Measurements from ENCODE around the gene CREB3L1. TPM values are rescaled to one million over a fixed set of nuclear protein-coding genes. Genes with fewer than 3 reads are reported as not detected.

The CREB3L1 gene
- total and polyA plus RNA-seq, 10 donors: 0.28 to 8.9 (median 2.8) TPM

DNA sequence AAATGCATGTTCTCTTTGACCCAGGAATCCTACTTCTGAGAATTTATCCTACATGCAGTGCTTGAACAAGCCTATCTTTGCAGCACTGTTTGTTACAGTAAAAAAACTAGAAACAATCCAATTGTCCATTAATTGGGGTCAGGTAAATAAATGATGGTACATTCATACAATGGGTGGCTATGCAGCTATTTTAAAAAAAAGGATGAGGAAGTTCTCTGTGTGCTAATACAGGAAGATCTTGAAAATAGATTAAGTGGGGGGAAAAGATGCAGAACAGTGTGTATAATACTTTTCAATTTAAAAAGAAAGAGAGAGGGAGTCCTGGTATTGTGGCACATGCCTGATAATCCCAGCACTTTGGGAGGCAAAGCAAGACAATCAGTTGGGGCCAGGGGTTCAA lies 9.5 kb upstream of the CREB3L1 start:
- intact Hi-C loops (cut with DNase I; ENCODE audit: low total_unique reads): no loop called here
- Histone ChIP-seq H3K9me3 (no peaks in the 10 kb centered on the region), H3K27me3 (replicated peaks in 1 of 7) (peaks cover 0 to 20% (median 0%) of the 10 kb centered on the region in 7 donors), H3K27ac (no peak overlapping the region), H3K36me3 (no peaks in the 10 kb centered on the region), H3K4me1 (peaks cover 0 to 9% (median 3%) of the 10 kb centered on the region in 6 donors), H3K4me3 (no peak overlapping the region)
- DNase-seq: no peak
- TF ChIP-seq, protein P1, sequence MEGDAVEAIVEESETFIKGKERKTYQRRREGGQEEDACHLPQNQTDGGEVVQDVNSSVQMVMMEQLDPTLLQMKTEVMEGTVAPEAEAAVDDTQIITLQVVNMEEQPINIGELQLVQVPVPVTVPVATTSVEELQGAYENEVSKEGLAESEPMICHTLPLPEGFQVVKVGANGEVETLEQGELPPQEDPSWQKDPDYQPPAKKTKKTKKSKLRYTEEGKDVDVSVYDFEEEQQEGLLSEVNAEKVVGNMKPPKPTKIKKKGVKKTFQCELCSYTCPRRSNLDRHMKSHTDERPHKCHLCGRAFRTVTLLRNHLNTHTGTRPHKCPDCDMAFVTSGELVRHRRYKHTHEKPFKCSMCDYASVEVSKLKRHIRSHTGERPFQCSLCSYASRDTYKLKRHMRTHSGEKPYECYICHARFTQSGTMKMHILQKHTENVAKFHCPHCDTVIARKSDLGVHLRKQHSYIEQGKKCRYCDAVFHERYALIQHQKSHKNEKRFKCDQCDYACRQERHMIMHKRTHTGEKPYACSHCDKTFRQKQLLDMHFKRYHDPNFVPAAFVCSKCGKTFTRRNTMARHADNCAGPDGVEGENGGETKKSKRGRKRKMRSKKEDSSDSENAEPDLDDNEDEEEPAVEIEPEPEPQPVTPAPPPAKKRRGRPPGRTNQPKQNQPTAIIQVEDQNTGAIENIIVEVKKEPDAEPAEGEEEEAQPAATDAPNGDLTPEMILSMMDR (IDR thresholded peaks at IDR 0.05 in 8 of 11, conservative IDR thresholded peaks at IDR 0.05 in 3 of 11): no peak
- TF ChIP-seq POLR2AphosphoS5 (IDR thresholded peaks at IDR 0.05) (no peak), POLR2A (IDR thresholded peaks at IDR 0.05) (no peak)

DNA sequence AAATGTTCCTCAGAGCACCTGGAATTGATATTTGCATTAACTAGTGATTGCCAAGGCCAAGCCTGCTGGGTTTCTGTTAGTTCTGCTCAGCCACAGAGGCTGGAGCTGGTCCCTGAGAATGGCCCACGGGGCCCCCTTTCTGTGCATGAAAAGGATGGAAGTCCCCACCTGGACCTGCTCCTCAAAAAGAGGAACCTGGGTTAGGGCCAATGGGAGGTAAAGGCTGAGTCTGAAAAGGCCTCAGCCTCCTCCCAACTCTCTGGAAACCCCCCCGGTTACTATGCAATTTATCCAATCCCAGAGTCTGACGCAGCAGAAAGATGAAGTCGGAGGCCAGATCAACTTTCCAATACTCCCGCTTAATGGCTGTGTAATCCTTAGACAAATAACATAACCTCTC lies 6.8 kb upstream of the CREB3L1 start:
- DNase-seq: no peak
- Histone ChIP-seq H3K27ac (no peak overlapping the region), H3K27me3 (replicated peaks in 1 of 7) (peaks cover 0 to 29% (median under 1%) of the 10 kb centered on the region in 7 donors), H3K36me3 (no peaks in the 10 kb centered on the region), H3K4me1 (peaks cover 0 to 18% (median 4%) of the 10 kb centered on the region in 6 donors), H3K9me3 (no peaks in the 10 kb centered on the region), H3K4me3 (no peak overlapping the region)
- WGBS, 5 donors: 61 to 74% (median 68%) methylated on average over 5 of the region's 5 CpGs
- intact Hi-C loops (cut with DNase I; ENCODE audit: low total_unique reads): no loop called here
- TF ChIP-seq, protein P1 (IDR thresholded peaks at IDR 0.05 in 8 of 11, conservative IDR thresholded peaks at IDR 0.05 in 3 of 11): no peak
- TF ChIP-seq POLR2AphosphoS5 (IDR thresholded peaks at IDR 0.05) (no peak), POLR2A (IDR thresholded peaks at IDR 0.05) (no peak)

DNA sequence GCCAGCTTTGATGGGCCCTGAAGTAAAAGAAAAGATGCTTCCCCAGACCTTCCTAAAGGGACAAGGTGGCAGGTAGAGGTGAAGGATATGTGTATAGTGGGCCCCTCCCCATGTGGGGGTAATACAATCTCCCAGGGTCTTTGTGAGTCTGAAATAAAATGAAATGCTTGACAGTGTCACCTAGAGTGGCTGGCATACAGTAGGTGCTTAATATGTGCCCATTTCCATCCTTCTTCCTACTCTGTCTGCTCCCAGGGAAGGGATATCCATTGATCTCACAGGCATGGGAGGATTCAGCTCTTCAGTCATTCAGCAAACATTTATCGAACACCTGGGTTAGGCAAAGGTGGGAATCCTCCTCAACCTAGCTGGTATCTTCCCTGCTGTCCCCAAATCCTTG lies 6.1 kb upstream of the CREB3L1 start:
- intact Hi-C loops (cut with DNase I; ENCODE audit: low total_unique reads): no loop called here
- DNase-seq: no peak
- H3K27me3 ChIP-seq (replicated peaks in 1 of 7): peaks cover 0 to 29% (median 5%) of the 10 kb centered on the region in 7 donors
- no peaks in the 10 kb centered on the region for H3K36me3 ChIP-seq
- 94 to 100% (median 100%) methylated on average over 1 of the region's 1 CpG for WGBS, 5 donors
- H3K4me3 ChIP-seq: no peak overlapping the region
- H3K27ac ChIP-seq: peak overlapping the region in 2 of 8 donors; percentile 60 to 63
- H3K4me1 ChIP-seq: peaks cover 0 to 18% (median 4%) of the 10 kb centered on the region in 6 donors
- no peaks in the 10 kb centered on the region for H3K9me3 ChIP-seq
- TF ChIP-seq, protein P1 (IDR thresholded peaks at IDR 0.05 in 8 of 11, conservative IDR thresholded peaks at IDR 0.05 in 3 of 11): no peak
- TF ChIP-seq POLR2AphosphoS5 (IDR thresholded peaks at IDR 0.05) (no peak), POLR2A (IDR thresholded peaks at IDR 0.05) (no peak)

DNA sequence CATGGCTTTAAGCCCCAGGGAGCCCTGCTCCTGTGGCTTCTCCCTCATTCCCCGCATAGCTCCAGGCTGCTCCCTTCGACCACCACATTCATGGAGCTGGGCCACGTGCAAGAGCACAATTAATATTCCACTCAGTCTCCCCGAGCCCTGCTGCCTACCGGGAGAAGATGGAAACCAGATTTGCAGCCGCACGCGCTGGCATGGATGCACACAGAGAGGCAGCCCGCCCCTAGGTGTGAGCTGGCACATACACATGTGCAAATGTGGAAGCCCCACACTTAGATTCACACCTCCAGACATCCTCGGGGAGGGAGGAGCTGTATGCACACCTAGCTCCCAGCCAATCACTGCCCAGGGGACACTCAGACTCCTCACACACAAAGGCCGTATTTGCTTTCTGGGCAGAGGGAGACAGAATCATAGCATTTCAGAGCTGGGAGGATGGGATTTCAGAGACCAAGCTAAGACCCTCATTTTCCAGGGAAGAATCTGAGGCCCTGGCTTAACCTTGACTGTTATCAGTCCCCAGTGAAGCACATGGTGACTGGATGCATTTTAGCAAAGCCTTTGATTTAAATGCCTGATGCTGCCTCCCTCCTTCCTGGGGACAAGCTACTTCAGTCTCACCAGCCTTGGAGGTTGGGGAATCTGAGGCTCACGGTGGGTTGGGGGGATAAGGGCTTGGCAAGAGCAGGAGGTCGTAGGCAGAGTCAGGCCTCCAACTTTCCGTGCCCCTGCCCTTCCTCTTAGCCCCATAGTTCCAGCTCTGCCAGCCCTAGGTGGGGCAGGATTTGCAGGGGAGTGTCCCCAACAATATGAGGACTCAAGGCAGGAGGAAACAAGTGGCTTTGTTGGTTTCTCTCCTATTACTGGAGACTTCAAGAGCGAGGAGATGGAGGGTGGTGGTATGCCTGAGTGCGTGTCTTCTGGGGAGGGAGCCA lies 5.3 kb upstream of the CREB3L1 start:
- intact Hi-C loops (cut with DNase I; ENCODE audit: low total_unique reads): no loop called here

More for the DNA sequence above, 5.3 kb upstream of the CREB3L1 start:
- Histone ChIP-seq H3K4me3 (no peak overlapping the region), H3K4me1 (peaks cover 0 to 25% (median 7%) of the 10 kb centered on the region in 6 donors), H3K27ac (peak overlapping the region in 7 of 8 donors; percentile 35 to 63 (median 60)), H3K27me3 (replicated peaks in 1 of 7) (peaks cover 0 to 30% (median 12%) of the 10 kb centered on the region in 7 donors), H3K9me3 (no peaks in the 10 kb centered on the region), H3K36me3 (no peaks in the 10 kb centered on the region)
- peak; percentile 61 for DNase-seq
- TF ChIP-seq POLR2AphosphoS5 (IDR thresholded peaks at IDR 0.05) (no peak), POLR2A (IDR thresholded peaks at IDR 0.05) (no peak)
- TF ChIP-seq, protein P1 (IDR thresholded peaks at IDR 0.05 in 8 of 11, conservative IDR thresholded peaks at IDR 0.05 in 3 of 11): no peak
- WGBS, 5 donors: 75 to 88% (median 84%) methylated on average over 15 to 16 of the region's 16 CpGs
